Activated CD4-positive, alpha-beta T cell treated with anti-CD3 and anti-CD28 coated beads, Interleukin-2, Interleukin-4, amounts not matched to agents 100 ng/mL and 50 ng/mL, durations not matched to agents 16 hours and 8 hours (primary cell): ENCODE results near the gene VKORC1.
"Not testable (repeated sequence)": the region's sequence is repeated elsewhere in the genome, so short reads cannot be mapped to it uniquely, and the experiment has no call there.

ENCODE experiments used
- DNase-seq: peaks from one replicate; pipeline ENCODE4 v3.0.0-alpha.2; 2020; ENCODE audit warnings: low spot score

The VKORC1 gene

GRCh38 chr16:31107465-31107867 lies 12.9 kb upstream of the VKORC1 start:
- DNase-seq, result peak; percentile 69

- DNase-seq, result no peak
Observed at GRCh38 chr16:31106509-31107464, 12.2 kb upstream of the VKORC1 start.

GRCh38 chr16:31105677-31106213 lies 11.1 kb upstream of the VKORC1 start:
- DNase-seq, result peak; percentile 87

GRCh38 chr16:31100876-31101641 lies 6.5 kb upstream of the VKORC1 start:
- not testable (repeated sequence) for DNase-seq

- no peak for DNase-seq
Observed at GRCh38 chr16:31099860-31100638, 5.5 kb upstream of the VKORC1 start.

GRCh38 chr16:31094088-31094423 lies 541 bp downstream of the VKORC1 start:
- no peak for DNase-seq

GRCh38 chr16:31093132-31093703 lies 1.4 kb downstream of the VKORC1 start:
- no peak for DNase-seq

- DNase-seq, result no peak
Observed at GRCh38 chr16:31092330-31092729, 2.3 kb downstream of the VKORC1 start.

GRCh38 chr16:31090540-31090939 lies 4.1 kb downstream of the VKORC1 start:
- DNase-seq, result no peak

GRCh38 chr16:31089199-31089598 lies 5.4 kb downstream of the VKORC1 start:
- no peak for DNase-seq

- no peak for DNase-seq
Observed at GRCh38 chr16:31088459-31089183, 6.0 kb downstream of the VKORC1 start, which contains the start of gene PRSS53. Gene PRSS53 (minus strand): TSS chr16:31088943. CDS start chr16:31088809, 134 bp downstream.

GRCh38 chr16:31087971-31088370 lies 6.6 kb downstream of the VKORC1 start:
- no peak for DNase-seq

GRCh38 chr16:31087481-31087880 lies 7.1 kb downstream of the VKORC1 start:
- no peak for DNase-seq

- no peak for DNase-seq
Observed at GRCh38 chr16:31086629-31086906, 8.0 kb downstream of the VKORC1 start.

GRCh38 chr16:31085873-31086628 lies 8.5 kb downstream of the VKORC1 start:
- no peak for DNase-seq

GRCh38 chr16:31085411-31085810 lies 9.2 kb downstream of the VKORC1 start:
- no peak for DNase-seq

GRCh38 chr16:31084584-31085302 lies 9.9 kb downstream of the VKORC1 start:
- no peak for DNase-seq

- no peak for DNase-seq
Observed at GRCh38 chr16:31083981-31084380, 10.6 kb downstream of the VKORC1 start.

GRCh38 chr16:31083556-31083955 lies 11.0 kb downstream of the VKORC1 start:
- no peak for DNase-seq

- no peak for DNase-seq
Observed at GRCh38 chr16:31083081-31083480, 11.5 kb downstream of the VKORC1 start.
